Activated CD8-positive, alpha-beta memory T cell treated with anti-CD3 and anti-CD28 coated beads, Interleukin-2, amount 10 ng/mL, durations not matched to agents 7 days and 5 days (primary cell): ENCODE measurements around the gene RFX2. TPM values are rescaled to one million over a fixed set of nuclear protein-coding genes. Genes with fewer than 3 reads are reported as not detected.
"Not testable (repeated sequence)": the region's sequence is repeated elsewhere in the genome, so short reads cannot be mapped to it uniquely, and the experiment has no call there.

Experiments used
- ATAC-seq: fragments of 150-1000 bp; cut with Tn5 transposase; one replicate; pipeline ENCODE4 v1.10.0; 2021; ENCODE audit warnings: moderate library complexity
- CTCF ChIA-PET: fragments of 350-600 bp; sonication (Branson Sonifier 250); formaldehyde crosslinking; loops from one replicate; lab custom pipeline; 2021; ENCODE audit warnings: antibody characterized with exemption; lab: Charles Lee
- DNase-seq: peaks from one replicate; pipeline ENCODE4 v3.0.0-alpha.2; 2020
- H3K27ac Mint-ChIP-seq: one replicate; pipeline ENCODE4 v1.8.0; 2021; ENCODE audit warnings: mild to moderate bottlenecking, mixed read lengths
- H3K27me3 Mint-ChIP-seq: one replicate; pipeline ENCODE4 v1.8.0; 2021; ENCODE audit warnings: mixed read lengths
- H3K36me3 Mint-ChIP-seq: one replicate; pipeline ENCODE4 v1.8.0; 2021; ENCODE audit warnings: mild to moderate bottlenecking, mixed read lengths
- H3K4me1 Mint-ChIP-seq: one replicate; pipeline ENCODE4 v1.8.0; 2021; ENCODE audit warnings: mixed read lengths
- H3K4me3 Mint-ChIP-seq: one replicate; pipeline ENCODE4 v1.8.0; 2021; ENCODE audit warnings: mild to moderate bottlenecking, moderate library complexity, mixed read lengths
- H3K9me3 Mint-ChIP-seq: one replicate; pipeline ENCODE4 v1.8.0; 2022; ENCODE audit warnings: low read depth, mixed read lengths
- total RNA-seq, 2 experiments: library from RNA; stranded (reverse); gene quantifications; one replicate each; pipeline ENCODE4 v1.2.3, GENCODE V29; 2021

Gene RFX2
- total RNA-seq, 2 experiments from 2014 or later: 9.8 to 11.7 TPM

DNA sequence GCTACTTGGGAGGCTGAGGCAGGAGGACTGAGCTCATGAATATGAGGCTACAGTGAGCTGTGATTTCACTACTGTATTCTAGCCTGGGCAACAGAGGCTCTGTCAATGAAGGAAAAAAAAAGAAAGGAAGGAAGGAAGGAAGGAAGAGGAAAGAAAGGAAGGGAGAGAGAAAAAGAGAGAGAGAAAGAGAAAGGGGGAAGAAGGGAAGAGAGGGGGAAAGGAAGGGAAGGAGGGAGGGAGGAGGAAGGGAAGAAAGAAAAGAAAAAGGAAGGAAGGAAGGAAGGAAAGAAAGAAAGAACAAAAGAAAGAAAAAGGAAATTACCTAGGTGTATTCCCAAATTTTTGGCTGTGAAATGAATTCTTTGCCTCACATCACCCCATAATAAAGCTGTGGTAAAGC is 7.2 kb upstream of the RFX2 start:
- Mint-ChIP-seq H3K4me1 (no peaks in the 10 kb centered on the region), H3K4me3 (no peak overlapping the region), H3K27me3 (peaks cover 10% of the 10 kb centered on the region), H3K36me3 (peaks cover 2% of the 10 kb centered on the region), H3K27ac (no peak overlapping the region), H3K9me3 (peaks cover 5% of the 10 kb centered on the region)
- DNase-seq: no peak
- no peak for ATAC-seq
- CTCF ChIA-PET: interaction anchor here (1.5 to 5.5 kb wide), 2 partner anchors 9 to 101 kb away, joined by 3 to 30 read pairs; no protein-coding TSS in a partner anchor

DNA sequence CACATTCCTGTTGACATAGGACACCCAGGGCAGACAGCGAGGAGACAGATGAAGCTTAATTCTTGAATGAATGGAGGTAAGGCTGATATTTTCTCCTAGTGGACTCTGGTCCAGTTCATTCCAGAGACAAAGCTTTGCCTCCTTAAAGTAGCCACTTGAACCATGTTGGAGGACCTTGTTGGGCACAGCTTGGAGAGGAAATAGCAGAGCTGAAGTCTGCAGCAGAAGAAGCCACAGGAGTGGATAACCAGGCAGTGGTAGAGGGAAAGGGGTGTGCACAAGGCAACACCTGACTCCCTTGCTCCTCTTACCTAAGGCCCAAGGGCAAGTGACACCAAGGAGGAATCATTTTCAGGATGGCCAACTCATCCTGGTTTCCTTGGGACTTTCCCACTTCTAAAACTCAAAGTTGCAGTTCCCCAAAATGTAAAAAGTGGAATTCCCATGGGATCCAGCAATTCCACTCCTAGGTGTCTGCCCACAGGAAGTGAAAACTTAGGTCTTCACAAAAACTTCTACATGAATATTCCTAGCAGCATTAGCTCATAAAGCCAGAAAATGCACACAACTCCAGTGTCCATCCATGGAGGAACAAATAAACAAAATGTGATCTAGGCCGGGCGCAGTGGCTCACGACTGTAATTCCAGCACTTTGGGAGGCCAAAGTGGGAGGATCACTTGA is 6.6 kb upstream of the RFX2 start:
- Mint-ChIP-seq H3K36me3 (peaks cover 2% of the 10 kb centered on the region), H3K27ac (no peak overlapping the region), H3K4me3 (no peak overlapping the region), H3K27me3 (peaks cover 10% of the 10 kb centered on the region), H3K9me3 (peaks cover 5% of the 10 kb centered on the region), H3K4me1 (no peaks in the 10 kb centered on the region)
- CTCF ChIA-PET: interaction anchor here (1.5 to 5.5 kb wide), 2 partner anchors 9 to 101 kb away, joined by 3 to 30 read pairs; no protein-coding TSS in a partner anchor
- ATAC-seq (no peak), DNase-seq (no peak)

DNA sequence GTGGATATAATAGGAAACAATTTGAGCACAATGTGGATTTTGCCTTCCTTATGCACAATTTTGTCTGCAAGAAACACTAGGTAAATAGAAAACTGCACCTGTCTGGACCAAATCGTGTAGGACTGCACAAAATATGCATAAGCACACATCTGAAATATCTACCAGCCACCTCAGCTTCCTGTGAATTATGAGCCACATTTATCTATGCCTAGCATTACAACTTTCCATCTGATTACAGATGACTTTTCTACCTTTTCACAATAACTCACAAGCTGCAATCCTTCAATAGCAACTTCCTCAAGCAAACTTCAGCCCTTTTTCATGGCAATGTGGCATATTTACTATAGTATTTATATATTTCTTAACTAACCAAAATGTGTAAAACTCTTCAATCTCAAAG is 5.7 kb upstream of the RFX2 start:
- Mint-ChIP-seq H3K4me1 (peaks cover 5% of the 10 kb centered on the region), H3K36me3 (peaks cover 2% of the 10 kb centered on the region), H3K27ac (no peak overlapping the region), H3K9me3 (peaks cover 5% of the 10 kb centered on the region), H3K27me3 (peaks cover 7% of the 10 kb centered on the region), H3K4me3 (no peak overlapping the region)
- no peak for DNase-seq
- ATAC-seq: no peak
- CTCF ChIA-PET: interaction anchor here (0.7 to 5.5 kb wide), 3 partner anchors 10 to 83 kb away, joined by 3 to 30 read pairs (median 3); no protein-coding TSS in a partner anchor

DNA sequence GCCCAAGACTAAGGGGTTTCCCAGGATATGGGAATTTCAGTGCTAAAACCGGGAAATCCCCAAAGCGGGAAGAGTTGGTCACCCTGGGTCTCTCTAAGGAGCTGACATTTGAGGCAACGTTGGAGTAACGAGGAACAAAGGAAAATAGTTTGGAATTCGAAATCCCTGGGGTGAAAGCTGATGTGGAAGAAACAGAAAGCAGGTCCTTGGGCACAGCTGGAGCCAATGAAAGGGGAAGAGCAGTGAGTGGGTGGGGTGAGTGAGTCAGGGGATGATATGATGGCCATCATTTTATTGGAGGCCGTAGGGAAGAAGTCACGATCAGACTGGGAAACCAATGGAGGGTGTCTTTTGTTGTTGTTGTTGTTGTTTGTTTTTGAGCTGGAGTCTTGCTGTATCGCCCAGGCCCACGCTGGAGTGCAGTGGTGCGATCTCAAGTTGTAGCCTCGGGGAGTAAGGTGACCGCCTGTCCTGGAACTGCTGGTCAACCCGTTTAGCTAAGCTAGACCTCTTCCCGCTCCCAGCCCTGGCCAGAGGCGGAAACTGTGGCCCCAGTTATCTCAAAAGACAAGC is 3.4 kb upstream of the RFX2 start:
- Mint-ChIP-seq H3K4me1 (peaks cover 14% of the 10 kb centered on the region), H3K4me3 (no peak overlapping the region)

DNA sequence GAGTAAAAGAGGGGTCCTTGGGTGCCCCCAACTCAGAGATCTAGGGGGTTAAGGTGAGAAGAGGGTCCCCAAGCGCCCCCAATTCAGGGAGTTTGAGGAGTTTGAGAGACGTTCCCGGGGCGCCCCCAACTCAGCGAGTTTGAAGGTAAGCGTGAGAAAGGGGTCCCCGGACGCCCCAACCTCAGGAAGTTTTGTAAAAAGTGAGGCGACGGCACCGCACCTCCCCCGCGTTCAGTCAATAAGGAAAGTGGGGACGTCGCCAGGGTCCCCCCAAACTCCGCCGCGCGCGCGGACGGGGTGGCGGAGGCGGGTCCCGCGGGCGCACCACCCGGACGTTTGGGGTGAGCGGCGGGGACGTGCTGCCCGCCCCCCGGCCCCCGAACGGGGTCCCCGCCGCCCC is 353 bp downstream of the RFX2 start:
- DNase-seq (no peak), ATAC-seq (no peak)
- H3K4me1 Mint-ChIP-seq: peaks cover 22% of the 10 kb centered on the region
- H3K27me3 Mint-ChIP-seq: peaks cover 20% of the 10 kb centered on the region
- H3K36me3 Mint-ChIP-seq: no peaks in the 10 kb centered on the region
- CTCF ChIA-PET: no interaction called here
- H3K27ac Mint-ChIP-seq: no peak overlapping the region
- no peaks in the 10 kb centered on the region for H3K9me3 Mint-ChIP-seq
- peak overlapping the region; percentile 77 for H3K4me3 Mint-ChIP-seq

More for the DNA sequence above, 3.4 kb upstream of the RFX2 start:
- CTCF ChIA-PET: interaction anchor here (1.7 to 5.5 kb wide), 2 partner anchors 13 to 65 kb away, joined by 6 to 30 read pairs; no protein-coding TSS in a partner anchor
- Mint-ChIP-seq H3K36me3 (no peaks in the 10 kb centered on the region), H3K27ac (no peak overlapping the region), H3K9me3 (no peaks in the 10 kb centered on the region), H3K27me3 (peaks cover 13% of the 10 kb centered on the region)
- ATAC-seq: no peak
- DNase-seq: no peak

DNA sequence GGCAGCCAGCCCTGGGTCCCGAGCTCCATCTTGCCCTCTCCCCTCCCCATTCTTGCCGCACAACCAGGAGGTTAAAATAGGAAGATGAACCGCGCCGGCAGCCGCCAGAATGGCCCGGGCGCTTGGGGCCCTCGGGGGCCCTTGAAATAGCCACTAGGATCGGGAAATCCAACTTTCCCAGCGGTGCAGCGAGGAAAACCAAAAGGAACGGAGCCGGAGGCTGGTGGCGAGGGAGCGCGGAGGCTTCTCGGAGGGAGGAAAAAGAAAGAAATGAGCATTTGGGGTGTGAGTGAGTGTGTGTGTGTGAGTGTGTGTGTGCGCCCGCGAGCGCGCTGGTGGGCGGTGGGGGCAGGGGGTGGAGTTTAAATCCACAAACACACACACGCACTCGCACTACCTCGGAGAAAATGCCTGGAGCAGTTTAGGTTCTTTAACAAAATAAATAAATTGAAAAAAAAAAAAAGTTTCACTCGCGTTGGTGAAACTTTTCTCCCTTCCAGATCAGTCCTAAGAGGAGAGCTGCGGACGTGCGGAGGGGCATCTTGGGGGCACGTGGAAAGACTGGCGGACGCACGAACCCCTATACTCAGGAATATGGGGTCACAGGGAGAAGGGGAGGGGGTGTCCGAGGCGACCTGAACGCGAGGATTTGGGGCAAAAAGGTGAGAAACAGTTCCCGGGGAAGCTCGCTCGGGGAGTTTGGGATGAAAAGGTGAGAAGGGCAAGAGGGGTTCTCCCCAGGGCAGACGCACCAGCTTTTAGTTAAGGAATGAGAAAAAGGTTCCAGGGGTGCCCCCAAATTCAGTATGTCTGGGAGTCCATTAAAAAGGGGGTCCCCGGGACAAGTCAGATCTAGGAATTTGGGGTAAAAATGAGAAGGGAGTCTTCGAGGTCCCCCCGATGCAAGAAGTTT is 1.3 kb downstream of the RFX2 start:
- Mint-ChIP-seq H3K27me3 (peaks cover 20% of the 10 kb centered on the region), H3K9me3 (no peaks in the 10 kb centered on the region), H3K27ac (peak overlapping the region; percentile 27), H3K36me3 (no peaks in the 10 kb centered on the region), H3K4me3 (peak overlapping the region; percentile 73), H3K4me1 (peaks cover 22% of the 10 kb centered on the region)
- CTCF ChIA-PET: interaction anchor here (1.1 to 1.5 kb wide), 3 partner anchors 16 to 122 kb away, joined by 3 to 5 read pairs (median 3); no protein-coding TSS in a partner anchor
- DNase-seq (peak; percentile 50), ATAC-seq (no peak)

DNA sequence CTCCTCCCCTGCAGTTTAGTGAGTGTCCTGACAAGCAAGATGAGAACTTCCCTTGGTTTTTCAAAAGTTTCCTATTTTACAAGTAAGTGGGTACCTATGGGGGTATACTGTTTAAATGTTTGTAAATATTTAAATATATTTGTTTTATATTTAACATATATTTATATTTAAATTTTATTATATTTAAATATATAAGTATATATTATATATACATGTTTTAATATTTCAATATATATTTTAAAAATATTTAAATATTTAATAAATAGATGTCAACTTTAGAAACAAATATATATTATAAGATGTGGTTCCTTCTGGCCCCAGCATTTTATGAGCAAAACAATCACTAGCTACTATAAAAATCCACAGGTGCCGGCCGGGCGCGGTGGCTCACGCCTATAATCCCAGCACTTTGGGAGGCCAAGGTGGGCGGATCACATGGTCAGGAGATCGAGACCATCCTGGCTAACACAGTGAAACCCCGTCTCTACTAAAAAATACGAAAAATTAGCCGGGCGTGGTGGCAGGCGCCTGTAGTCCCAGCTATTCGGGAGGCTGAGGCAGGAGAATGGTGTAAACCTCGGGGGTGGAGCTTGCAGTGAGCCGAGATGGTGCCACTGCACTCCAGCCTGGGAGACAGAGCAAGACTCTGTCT is 3.5 kb downstream of the RFX2 start:
- not testable (repeated sequence) for ATAC-seq, H3K36me3 Mint-ChIP-seq, H3K4me3 Mint-ChIP-seq, H3K9me3 Mint-ChIP-seq, H3K27ac Mint-ChIP-seq, DNase-seq
- peaks cover 22% of the 10 kb centered on the region for H3K4me1 Mint-ChIP-seq
- CTCF ChIA-PET: interaction anchor here (1.5 kb wide), 1 partner anchor 19 kb away, joined by 3 read pairs; no protein-coding TSS in a partner anchor
- H3K27me3 Mint-ChIP-seq: peaks cover 20% of the 10 kb centered on the region

DNA sequence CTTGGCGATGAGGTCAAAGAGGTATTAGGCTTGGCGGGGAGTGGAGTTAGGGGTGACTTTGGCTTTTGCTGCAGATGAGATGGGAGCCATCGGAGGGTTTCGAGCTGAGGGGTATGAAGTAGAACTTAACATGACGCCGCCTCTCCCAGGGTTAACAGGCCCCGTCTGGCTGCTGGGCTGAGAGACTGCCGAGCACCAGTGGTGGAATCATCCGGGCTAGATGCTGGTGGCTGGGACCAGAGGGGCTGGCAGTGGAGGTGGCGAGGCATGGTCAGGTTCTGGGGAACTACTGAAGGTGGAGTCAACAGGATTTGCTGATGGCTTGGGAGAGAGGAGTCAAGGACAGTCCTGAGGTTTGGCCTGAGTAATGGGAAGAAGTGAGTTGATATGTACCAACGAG is 4.9 kb downstream of the RFX2 start:
- Mint-ChIP-seq H3K4me1 (peaks cover 17% of the 10 kb centered on the region), H3K9me3 (no peaks in the 10 kb centered on the region), H3K27me3 (peaks cover 20% of the 10 kb centered on the region), H3K36me3 (no peaks in the 10 kb centered on the region), H3K27ac (no peak overlapping the region), H3K4me3 (no peak overlapping the region)
- CTCF ChIA-PET: interaction anchor here (0.6 to 0.8 kb wide), 2 partner anchors 35 to 377 kb away, joined by 3 read pairs; no protein-coding TSS in a partner anchor
- no peak for DNase-seq
- no peak for ATAC-seq

DNA sequence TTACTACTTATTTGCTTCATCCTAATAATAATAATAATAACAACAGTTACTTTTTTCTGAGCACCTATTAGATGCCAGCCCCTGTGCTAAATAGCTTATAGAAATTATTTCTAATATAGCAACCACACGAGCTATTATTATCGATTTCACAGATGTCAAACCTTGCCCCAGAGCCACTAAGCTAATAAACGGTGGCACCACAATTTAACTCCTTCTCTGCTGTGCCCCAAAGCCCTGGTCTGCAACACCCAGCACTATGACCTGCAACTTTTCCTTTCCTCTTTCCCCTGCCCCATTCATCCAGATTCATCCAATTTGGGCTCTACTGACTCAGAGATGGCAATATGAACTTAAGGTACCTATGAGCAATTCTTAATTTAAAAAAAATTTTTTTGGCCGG is 6.4 kb downstream of the RFX2 start:
- no peak overlapping the region for H3K4me3 Mint-ChIP-seq
- peaks cover 16% of the 10 kb centered on the region for H3K4me1 Mint-ChIP-seq
- H3K9me3 Mint-ChIP-seq: no peaks in the 10 kb centered on the region
- no peak overlapping the region for H3K27ac Mint-ChIP-seq
- DNase-seq (no peak), ATAC-seq (no peak)
- CTCF ChIA-PET: interaction anchor here (0.7 kb wide), 1 partner anchor 235 kb away, joined by 3 read pairs; no protein-coding TSS in a partner anchor
- H3K36me3 Mint-ChIP-seq: peaks cover 1% of the 10 kb centered on the region
- peaks cover 12% of the 10 kb centered on the region for H3K27me3 Mint-ChIP-seq

DNA sequence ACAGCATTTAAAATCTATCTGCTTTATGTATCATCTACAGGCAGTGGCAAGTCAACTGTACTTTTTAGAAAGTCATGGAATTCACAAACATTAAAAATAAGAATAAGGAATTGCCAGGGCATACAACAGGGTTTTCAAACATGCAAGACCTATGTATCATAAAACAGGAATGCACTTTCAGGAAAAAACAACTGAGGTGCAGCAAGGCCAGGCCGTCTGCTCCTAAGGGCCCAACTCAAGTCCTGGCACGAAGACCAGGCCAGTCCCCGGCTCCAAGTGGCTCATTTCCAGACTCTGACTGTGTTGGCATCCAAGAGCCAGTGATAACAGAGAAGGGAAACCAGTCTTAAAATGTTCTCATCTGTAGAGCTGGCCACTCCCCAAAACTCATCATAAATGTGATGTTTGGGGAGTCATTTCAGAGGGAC is 7.1 kb downstream of the RFX2 start:
- H3K4me1 Mint-ChIP-seq: peaks cover 11% of the 10 kb centered on the region
- peaks cover 5% of the 10 kb centered on the region for H3K27me3 Mint-ChIP-seq
- ATAC-seq (no peak), DNase-seq (no peak)
- no peak overlapping the region for H3K4me3 Mint-ChIP-seq
- H3K36me3 Mint-ChIP-seq: peaks cover 1% of the 10 kb centered on the region
- H3K27ac Mint-ChIP-seq: no peak overlapping the region
- no peaks in the 10 kb centered on the region for H3K9me3 Mint-ChIP-seq
- CTCF ChIA-PET: interaction anchor here (1.4 kb wide), 1 partner anchor 54 kb away, joined by 3 read pairs; no protein-coding TSS in a partner anchor

DNA sequence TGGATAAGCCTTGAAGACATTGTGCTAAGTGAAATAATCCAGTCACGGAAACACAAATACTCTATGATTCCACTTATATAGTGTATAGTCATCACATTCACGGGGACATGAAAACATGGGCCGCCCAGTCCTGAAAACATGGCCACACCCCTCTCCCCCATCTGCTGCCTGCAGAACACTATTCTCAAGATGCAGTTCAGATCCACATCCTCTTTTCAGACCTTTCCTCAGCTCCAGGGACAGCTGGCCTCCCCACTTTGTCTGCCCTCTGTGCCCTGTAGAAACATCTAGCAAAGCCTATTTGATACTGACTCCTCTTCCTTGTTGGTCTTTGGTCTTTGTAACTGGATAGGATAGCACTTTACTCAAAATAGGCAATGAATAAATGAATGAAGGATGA is 8.3 kb downstream of the RFX2 start:
- no peaks in the 10 kb centered on the region for H3K27me3 Mint-ChIP-seq
- peaks cover 1% of the 10 kb centered on the region for H3K36me3 Mint-ChIP-seq
- H3K9me3 Mint-ChIP-seq: no peaks in the 10 kb centered on the region
- no peak overlapping the region for H3K27ac Mint-ChIP-seq
- H3K4me3 Mint-ChIP-seq: no peak overlapping the region
- ATAC-seq (no peak), DNase-seq (no peak)
- CTCF ChIA-PET: interaction anchor here (1.4 to 2.4 kb wide), 2 partner anchors 24 to 53 kb away, joined by 3 to 9 read pairs; no protein-coding TSS in a partner anchor
- H3K4me1 Mint-ChIP-seq: peaks cover 7% of the 10 kb centered on the region

DNA sequence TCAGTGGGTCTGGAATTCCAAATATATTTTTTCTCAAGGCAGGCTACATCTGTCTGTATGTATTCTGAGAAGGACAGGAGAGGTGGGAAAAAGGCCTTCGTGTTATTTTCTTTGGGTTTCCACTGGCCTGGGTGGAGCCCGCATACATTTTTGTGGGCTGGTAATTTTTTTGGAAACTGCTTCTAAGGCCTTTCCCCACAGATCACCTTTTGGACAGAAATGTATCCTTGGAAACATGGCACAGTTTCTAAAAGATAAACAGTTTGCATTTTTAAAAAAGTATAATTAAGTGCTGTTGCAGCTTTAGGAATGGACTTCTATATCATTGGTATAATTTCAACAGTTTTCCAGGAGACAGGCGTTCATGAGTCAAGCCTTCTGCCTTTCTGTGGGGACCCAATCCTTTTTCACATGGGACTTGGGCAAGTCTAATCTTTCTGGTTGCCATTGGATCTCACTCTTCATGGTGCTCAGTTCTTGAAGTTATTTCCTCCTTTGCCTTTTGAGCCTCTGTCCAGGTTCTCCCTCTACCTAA is 8.9 kb downstream of the RFX2 start:
- Mint-ChIP-seq H3K27ac (no peak overlapping the region), H3K9me3 (no peaks in the 10 kb centered on the region), H3K4me3 (no peak overlapping the region), H3K36me3 (peaks cover 1% of the 10 kb centered on the region), H3K27me3 (no peaks in the 10 kb centered on the region), H3K4me1 (peaks cover 7% of the 10 kb centered on the region)
- DNase-seq (no peak), ATAC-seq (no peak)
- CTCF ChIA-PET: interaction anchor here (0.9 to 2.4 kb wide), 3 partner anchors 25 to 52 kb away, joined by 3 to 9 read pairs (median 3); no protein-coding TSS in a partner anchor
